Measurements from ENCODE around the gene CDHR2.
"Not testable (repeated sequence)": the region's sequence is repeated elsewhere in the genome, so short reads cannot be mapped to it uniquely, and the experiment has no call there.

CDHR2 gene

GRCh38 chr5:176597417-176598389 lies 48.6 kb downstream of the CDHR2 start:
- no peak for DNase-seq

- DNase-seq, result not testable (repeated sequence)
These were observed 50.7 kb downstream of the CDHR2 start for GRCh38 chr5:176599749-176600430.

- no peak for DNase-seq
These were observed 52.9 kb downstream of the CDHR2 start for GRCh38 chr5:176601901-176602482.

DNA sequence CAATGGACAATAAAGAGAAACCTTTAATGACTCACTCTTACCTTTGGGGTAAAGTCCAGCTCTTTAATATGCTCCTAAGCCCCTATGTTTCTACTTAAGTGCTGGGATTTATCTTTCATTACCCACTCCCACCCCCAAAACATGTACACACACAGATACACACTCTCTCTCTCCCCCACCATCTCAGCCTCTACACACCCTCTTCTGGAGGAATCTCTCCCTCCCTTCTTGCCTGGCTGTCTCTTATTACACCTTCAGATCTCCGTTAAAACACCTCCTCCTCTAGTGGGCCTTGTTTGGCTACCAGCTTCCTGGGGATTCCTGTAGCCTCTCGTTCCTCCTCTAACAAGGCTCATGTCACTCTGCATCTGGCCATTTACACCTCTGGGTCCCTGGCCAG lies 53.9 kb downstream of the CDHR2 start:
- DNase-seq, result no peak

GRCh38 chr5:176606032-176606431 lies 56.9 kb downstream of the CDHR2 start:
- no peak for DNase-seq

GRCh38 chr5:176606875-176607274 lies 57.7 kb downstream of the CDHR2 start:
- no peak for DNase-seq

DNA sequence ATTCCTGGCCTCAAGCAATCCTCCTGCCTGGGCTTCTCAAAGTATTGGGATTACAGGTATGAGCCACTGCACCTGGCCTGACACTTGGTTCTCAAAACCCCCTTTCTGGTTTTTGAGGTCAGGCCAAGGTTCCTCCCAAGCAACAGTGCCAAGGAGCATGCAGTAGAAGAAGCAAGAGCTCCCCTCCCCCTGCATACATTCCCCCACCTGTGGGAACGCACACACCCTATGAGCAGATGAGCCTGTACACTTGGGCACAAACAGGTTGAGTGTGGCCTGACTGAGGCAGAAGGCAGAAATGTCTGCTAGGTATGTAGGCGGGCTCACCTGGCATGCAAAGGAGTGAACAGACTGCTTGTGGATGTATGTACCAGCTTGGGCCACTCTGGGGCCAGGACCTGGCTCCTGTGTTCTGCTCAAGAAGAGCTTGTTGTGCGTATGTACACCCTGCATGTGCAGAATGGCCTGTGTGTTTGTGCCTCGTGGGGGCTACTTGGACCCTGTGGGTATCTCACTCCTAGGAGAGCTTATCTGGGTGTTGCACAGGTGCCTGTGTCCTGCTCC lies 59.1 kb downstream of the CDHR2 start:
- DNase-seq, result no peak

GRCh38 chr5:176608937-176609723 lies 60.0 kb downstream of the CDHR2 start:
- DNase-seq, result no peak

DNA sequence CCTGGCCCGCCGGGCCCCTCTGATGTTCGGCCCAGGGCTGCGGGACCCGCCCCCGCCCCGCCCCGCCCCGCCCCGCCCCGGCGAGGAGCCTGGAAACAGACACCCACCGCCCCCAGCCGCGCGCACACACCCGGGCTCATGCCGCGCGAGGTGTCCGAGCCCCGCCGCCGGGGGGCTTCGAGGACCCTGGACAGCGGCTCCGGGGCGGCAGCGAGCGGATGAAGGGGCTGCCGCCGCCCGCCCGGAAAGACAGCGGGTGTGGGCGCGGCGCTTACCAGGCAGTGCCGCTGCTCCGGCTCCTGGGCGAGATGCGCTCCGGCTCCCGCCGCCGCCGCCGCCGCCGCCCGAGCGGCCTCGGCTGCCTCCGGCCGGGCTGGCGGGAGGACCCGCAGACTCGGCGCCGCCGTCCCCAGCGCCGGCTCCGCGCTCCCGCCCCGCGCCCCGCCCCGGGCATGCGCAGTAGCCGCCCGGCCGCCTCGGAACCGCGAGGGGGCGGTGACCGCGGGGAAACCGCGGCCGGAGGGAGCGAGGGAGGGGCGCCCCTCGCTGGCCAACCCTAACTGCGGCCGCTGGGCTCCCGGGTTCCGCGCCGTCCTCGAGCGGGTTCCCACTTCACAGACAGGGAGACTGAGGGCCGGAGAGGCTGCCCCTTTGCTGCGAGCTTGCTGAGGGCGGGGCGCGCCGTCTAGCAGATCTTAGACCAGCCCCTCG lies 60.7 kb downstream of the CDHR2 start, which contains the start of gene GPRIN1:
TSS of gene GPRIN1 (minus strand) at position 433 of the 711 bp plus-strand sequence. CDS start 10,322 bp downstream, outside the sequence.
- DNase-seq, result peak; percentile 87

GRCh38 chr5:176610435-176610773 lies 61.3 kb downstream of the CDHR2 start:
- no peak for DNase-seq

- peak; percentile 78 for DNase-seq
These were observed 62.3 kb downstream of the CDHR2 start for GRCh38 chr5:176611435-176611834.

GRCh38 chr5:176612008-176612407 lies 62.9 kb downstream of the CDHR2 start:
- DNase-seq, result no peak

- DNase-seq, result no peak
These were observed 63.7 kb downstream of the CDHR2 start for GRCh38 chr5:176612855-176613254.

GRCh38 chr5:176614805-176615478 lies 65.8 kb downstream of the CDHR2 start:
- no peak for DNase-seq

- no peak for DNase-seq
These were observed 67.4 kb downstream of the CDHR2 start for GRCh38 chr5:176616511-176616910.

GRCh38 chr5:176618783-176619182 lies 69.6 kb downstream of the CDHR2 start:
- no peak for DNase-seq

GRCh38 chr5:176619203-176619568 lies 70.0 kb downstream of the CDHR2 start:
- DNase-seq, result peak; percentile 90

GRCh38 chr5:176619569-176620332 lies 70.6 kb downstream of the CDHR2 start:
- no peak for DNase-seq

GRCh38 chr5:176620333-176620981 lies 71.3 kb downstream of the CDHR2 start:
- no peak for DNase-seq

- no peak for DNase-seq
These were observed 72.5 kb downstream of the CDHR2 start for GRCh38 chr5:176621661-176622079.
